ENCODE data around the gene GLB1L2. TPM values are rescaled to one million over a fixed set of nuclear protein-coding genes. Genes with fewer than 3 reads are reported as not detected.

Gene GLB1L2
- total and polyA plus RNA-seq, 8 donors, result 4.1 to 11.9 (median 5.1) TPM

GRCh38 chr11:134333312-134333711 is 1.5 kb downstream of the GLB1L2 start:
- H3K9me3 ChIP-seq, result no peaks in the 10 kb centered on the region
- no peak overlapping the region for H3K4me3 ChIP-seq
- TF ChIP-seq CTCF (IDR thresholded peaks at IDR 0.05), result no peak
- peaks cover 17 to 53% of the 10 kb centered on the region in 2 donors for H3K27me3 ChIP-seq
- H3K4me1 ChIP-seq, result peaks cover 0 to 13% of the 10 kb centered on the region in 2 donors
- H3K27ac ChIP-seq, result no peak overlapping the region
- DNase-seq (no peak), ATAC-seq (no peak)
- intact Hi-C loops (cut with DNase I), result no loop called here
- H3K36me3 ChIP-seq, result no peaks in the 10 kb centered on the region

GRCh38 chr11:134333946-134334345 is 2.2 kb downstream of the GLB1L2 start:
- no peak for DNase-seq
- TF ChIP-seq CTCF (IDR thresholded peaks at IDR 0.05), result no peak
- intact Hi-C loops (cut with DNase I), result no loop called here
- H3K36me3 ChIP-seq, result no peaks in the 10 kb centered on the region
- ATAC-seq, result no peak
- H3K9me3 ChIP-seq, result no peaks in the 10 kb centered on the region
- peaks cover 17 to 53% of the 10 kb centered on the region in 2 donors for H3K27me3 ChIP-seq
- no peak overlapping the region for H3K27ac ChIP-seq
- H3K4me3 ChIP-seq, result no peak overlapping the region
- H3K4me1 ChIP-seq, result peaks cover 0 to 13% of the 10 kb centered on the region in 2 donors

- H3K36me3 ChIP-seq, result no peaks in the 10 kb centered on the region
- H3K4me3 ChIP-seq, result no peak overlapping the region
- intact Hi-C loops (cut with DNase I), result no loop called here
- peaks cover 0 to 13% of the 10 kb centered on the region in 2 donors for H3K4me1 ChIP-seq
- no peaks in the 10 kb centered on the region for H3K9me3 ChIP-seq
- DNase-seq, result no peak
- ATAC-seq, result no peak
- H3K27me3 ChIP-seq, result peaks cover 17 to 46% of the 10 kb centered on the region in 2 donors
- no peak for TF ChIP-seq CTCF (IDR thresholded peaks at IDR 0.05)
- no peak overlapping the region for H3K27ac ChIP-seq
These were observed 3.2 kb downstream of the GLB1L2 start for GRCh38 chr11:134334796-134335571.

GRCh38 chr11:134337051-134337450 is 5.3 kb downstream of the GLB1L2 start:
- H3K4me1 ChIP-seq, result peaks cover 0 to 5% of the 10 kb centered on the region in 2 donors
- no peaks in the 10 kb centered on the region for H3K36me3 ChIP-seq
- intact Hi-C loops (cut with DNase I), result no loop called here
- TF ChIP-seq CTCF (IDR thresholded peaks at IDR 0.05), result no peak
- DNase-seq, result no peak
- no peak overlapping the region for H3K4me3 ChIP-seq
- peaks cover 5 to 32% of the 10 kb centered on the region in 2 donors for H3K27me3 ChIP-seq
- no peak for ATAC-seq
- no peak overlapping the region for H3K27ac ChIP-seq
- H3K9me3 ChIP-seq, result no peaks in the 10 kb centered on the region

- no peak overlapping the region for H3K4me3 ChIP-seq
- no peak for ATAC-seq
- H3K9me3 ChIP-seq, result no peaks in the 10 kb centered on the region
- no peaks in the 10 kb centered on the region for H3K36me3 ChIP-seq
- intact Hi-C loops (cut with DNase I), result no loop called here
- H3K27me3 ChIP-seq, result peaks cover 0 to 28% of the 10 kb centered on the region in 2 donors
- DNase-seq, result no peak
- no peaks in the 10 kb centered on the region for H3K4me1 ChIP-seq
- H3K27ac ChIP-seq, result no peak overlapping the region
- TF ChIP-seq CTCF (IDR thresholded peaks at IDR 0.05), result no peak
These were observed 6.3 kb downstream of the GLB1L2 start for GRCh38 chr11:134338068-134338467.
